ENCODE results near the gene NFYC. TPM values are rescaled to one million over a fixed set of nuclear protein-coding genes. Genes with fewer than 3 reads are reported as not detected.
A peak's percentile ranks its signal among the peaks of the same experiment; 100 is the strongest.

NFYC gene
- total and polyA plus RNA-seq, 9 donors, result 35.7 to 66.4 (median 57.8) TPM

DNA sequence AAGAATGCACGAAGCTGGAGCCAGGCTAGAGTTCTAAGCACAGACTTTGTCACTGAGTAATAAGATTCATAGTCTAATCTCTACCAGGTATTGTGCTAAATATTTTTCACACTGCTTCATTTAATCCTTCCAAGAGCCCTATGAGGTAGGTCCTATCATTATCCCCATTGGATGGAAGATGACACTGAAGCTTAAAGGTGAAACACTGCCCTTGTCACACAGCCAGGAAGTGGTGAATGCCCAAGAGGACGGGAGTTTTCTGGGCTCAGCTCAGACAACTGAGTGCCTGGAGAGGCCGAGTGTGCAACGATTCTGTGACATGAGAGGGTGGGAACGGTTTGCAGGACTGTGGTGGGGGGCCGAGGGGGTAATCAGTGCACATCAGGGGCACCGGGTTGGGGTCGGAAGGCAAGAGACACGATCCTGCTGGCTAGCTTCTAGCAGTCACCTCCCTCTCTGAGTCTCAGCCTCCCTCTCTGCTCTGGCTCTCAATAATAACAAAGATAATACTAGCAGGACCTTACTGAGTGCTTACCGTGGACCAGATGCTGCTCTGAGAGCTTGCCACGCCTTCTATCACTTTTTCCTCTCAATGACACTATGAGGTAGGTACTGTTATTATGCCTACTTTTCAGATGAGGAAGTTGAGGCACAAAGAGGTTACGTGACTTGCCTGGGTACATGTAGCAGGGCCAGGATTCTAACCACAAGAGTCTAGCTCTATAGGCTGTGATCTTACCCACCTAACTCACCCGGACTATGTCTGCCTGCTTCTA is 104.5 kb downstream of the NFYC start:
- DNase-seq, result no peak
- Histone ChIP-seq H3K27me3 (ENCODE audit: control insufficient read depth, insufficient read depth, low read length) (no peaks in the 10 kb centered on the region), H3K9me3 (replicated peaks; ENCODE audit: control insufficient read depth, low read depth, low read length) (no peaks in the 10 kb centered on the region), H3K36me3 (ENCODE audit: control insufficient read depth, insufficient read depth, low read length) (no peaks in the 10 kb centered on the region), H3K4me1 (ENCODE audit: control insufficient read depth, insufficient read depth, low read length) (peaks cover 70% of the 10 kb centered on the region), H3K27ac (ENCODE audit: low read length) (peak overlapping the region; percentile 51), H3K4me3 (ENCODE audit: low read length) (no peak overlapping the region)
- WGBS (ENCODE audit: insufficient coverage), result 49% methylated on average over 6 of the region's 13 CpGs

DNA sequence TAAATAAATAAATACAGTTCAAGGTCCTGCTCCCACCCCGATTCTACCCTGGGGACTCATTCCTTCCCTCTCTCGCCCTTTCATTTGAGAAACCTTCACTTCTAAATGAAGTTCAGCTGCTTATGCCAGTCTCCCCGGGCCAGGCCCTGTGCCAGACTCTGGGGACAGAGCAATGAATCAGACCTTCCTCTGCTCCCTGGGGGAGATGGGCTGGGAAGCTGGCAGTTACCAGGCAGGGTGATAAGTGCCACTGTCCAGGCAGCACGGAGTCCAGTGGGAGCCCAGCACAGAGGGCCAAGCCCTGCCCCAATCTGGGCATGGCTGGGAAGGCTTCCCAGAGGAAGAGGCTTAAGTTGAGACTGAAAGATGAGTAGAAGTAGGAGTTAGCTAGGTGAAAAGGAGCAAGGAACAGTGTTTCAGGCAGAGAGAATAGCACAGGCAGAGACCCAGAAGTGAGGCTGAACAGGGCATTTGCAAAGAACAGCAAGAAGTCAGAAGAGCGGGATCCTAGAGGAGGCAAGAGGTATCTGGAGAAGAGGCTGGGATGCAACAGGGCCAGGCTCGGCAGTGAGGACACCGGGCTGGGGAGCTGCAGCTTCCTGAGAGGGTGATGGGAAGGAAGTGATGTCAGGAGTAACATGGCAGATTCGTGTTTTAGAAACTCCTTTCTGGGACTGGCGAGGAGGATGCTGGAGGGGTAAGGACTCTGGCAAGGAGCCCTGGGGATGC is 105.6 kb downstream of the NFYC start:
- Histone ChIP-seq H3K27me3 (ENCODE audit: control insufficient read depth, insufficient read depth, low read length) (peaks cover 2% of the 10 kb centered on the region), H3K27ac (ENCODE audit: low read length) (peak overlapping the region; percentile 72), H3K4me1 (ENCODE audit: control insufficient read depth, insufficient read depth, low read length) (peaks cover 77% of the 10 kb centered on the region), H3K4me3 (ENCODE audit: low read length) (no peak overlapping the region), H3K9me3 (replicated peaks; ENCODE audit: control insufficient read depth, low read depth, low read length) (no peaks in the 10 kb centered on the region), H3K36me3 (ENCODE audit: control insufficient read depth, insufficient read depth, low read length) (no peaks in the 10 kb centered on the region)
- DNase-seq, result peak; percentile 73
- 51% methylated on average over 5 of the region's 9 CpGs for WGBS (ENCODE audit: insufficient coverage)

DNA sequence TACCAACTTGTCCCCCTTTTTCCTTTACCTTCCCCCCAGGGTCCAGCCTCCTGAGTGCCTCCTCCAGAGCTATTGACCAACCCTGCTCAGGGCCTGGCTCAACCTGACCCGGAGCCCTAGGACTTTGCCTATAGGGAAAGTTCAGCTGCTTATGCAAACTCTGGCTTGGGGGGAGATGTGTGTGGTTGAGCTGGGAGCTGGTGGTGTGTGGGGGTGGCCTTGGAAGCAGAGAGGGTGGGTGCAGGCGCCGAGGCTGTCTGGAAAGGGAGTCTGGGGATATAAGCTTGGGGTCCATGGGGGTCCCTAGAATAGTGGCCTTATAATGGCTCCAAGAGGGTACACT is 106.1 kb downstream of the NFYC start:
- WGBS (ENCODE audit: insufficient coverage), result 90% methylated on average over 3 of the region's 3 CpGs
- no peak overlapping the region for H3K4me3 ChIP-seq (ENCODE audit: low read length)
- H3K9me3 ChIP-seq (replicated peaks; ENCODE audit: control insufficient read depth, low read depth, low read length), result no peaks in the 10 kb centered on the region
- H3K27ac ChIP-seq (ENCODE audit: low read length), result peak overlapping the region; percentile 35
- no peaks in the 10 kb centered on the region for H3K36me3 ChIP-seq (ENCODE audit: control insufficient read depth, insufficient read depth, low read length)
- H3K27me3 ChIP-seq (ENCODE audit: control insufficient read depth, insufficient read depth, low read length), result peaks cover 2% of the 10 kb centered on the region
- peaks cover 78% of the 10 kb centered on the region for H3K4me1 ChIP-seq (ENCODE audit: control insufficient read depth, insufficient read depth, low read length)
- no peak for DNase-seq

DNA sequence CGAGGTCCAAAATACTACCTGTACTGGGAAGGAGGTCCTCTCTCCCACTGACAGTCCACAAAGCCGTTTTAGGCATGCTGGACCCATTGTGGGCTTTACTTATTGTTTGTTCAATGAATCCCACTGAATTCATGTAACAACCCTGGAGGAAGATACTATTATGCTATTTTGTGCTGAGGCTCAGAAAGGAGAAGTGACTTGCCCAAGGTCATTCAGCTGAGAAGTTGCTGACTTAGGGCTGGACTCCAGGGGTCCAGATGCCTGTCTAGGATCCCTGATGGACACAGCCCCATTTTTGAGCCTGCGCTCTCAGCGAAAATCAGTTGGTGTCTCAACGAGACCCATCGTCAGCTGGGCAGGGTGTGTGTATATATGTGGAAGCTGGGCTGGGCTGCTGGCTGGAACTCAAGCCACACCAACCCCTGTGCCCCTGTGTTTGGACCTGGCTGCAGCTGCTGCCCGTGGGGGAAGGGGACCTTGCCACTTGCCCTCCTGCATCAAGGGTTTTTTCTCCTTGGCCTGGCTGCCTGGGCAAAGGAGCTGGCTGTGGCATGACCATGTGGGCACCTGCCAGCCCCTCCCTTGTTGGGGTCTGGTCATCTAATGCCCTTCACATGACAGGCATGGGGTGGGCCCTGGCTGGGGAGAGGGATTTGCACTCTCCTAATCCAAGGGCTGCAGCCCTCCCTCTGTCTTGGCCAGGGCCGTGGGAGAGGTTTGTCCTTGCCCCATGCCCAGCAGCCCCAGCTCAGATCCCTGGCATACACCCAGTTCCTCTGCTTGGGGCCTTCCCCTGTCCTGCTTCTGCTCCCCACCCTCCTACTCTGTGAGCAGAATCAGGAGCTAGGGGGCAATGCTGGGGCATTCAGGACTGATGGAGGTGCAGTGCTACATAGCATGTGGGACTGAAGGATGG is 107.1 kb downstream of the NFYC start:
- Histone ChIP-seq H3K4me1 (ENCODE audit: control insufficient read depth, insufficient read depth, low read length) (peaks cover 84% of the 10 kb centered on the region), H3K27me3 (ENCODE audit: control insufficient read depth, insufficient read depth, low read length) (peaks cover 2% of the 10 kb centered on the region), H3K27ac (ENCODE audit: low read length) (peak overlapping the region; percentile 92), H3K4me3 (ENCODE audit: low read length) (no peak overlapping the region), H3K36me3 (ENCODE audit: control insufficient read depth, insufficient read depth, low read length) (no peaks in the 10 kb centered on the region), H3K9me3 (replicated peaks; ENCODE audit: control insufficient read depth, low read depth, low read length) (no peaks in the 10 kb centered on the region)
- peak; percentile 76 for DNase-seq
- 63% methylated on average over 3 of the region's 8 CpGs for WGBS (ENCODE audit: insufficient coverage)

DNA sequence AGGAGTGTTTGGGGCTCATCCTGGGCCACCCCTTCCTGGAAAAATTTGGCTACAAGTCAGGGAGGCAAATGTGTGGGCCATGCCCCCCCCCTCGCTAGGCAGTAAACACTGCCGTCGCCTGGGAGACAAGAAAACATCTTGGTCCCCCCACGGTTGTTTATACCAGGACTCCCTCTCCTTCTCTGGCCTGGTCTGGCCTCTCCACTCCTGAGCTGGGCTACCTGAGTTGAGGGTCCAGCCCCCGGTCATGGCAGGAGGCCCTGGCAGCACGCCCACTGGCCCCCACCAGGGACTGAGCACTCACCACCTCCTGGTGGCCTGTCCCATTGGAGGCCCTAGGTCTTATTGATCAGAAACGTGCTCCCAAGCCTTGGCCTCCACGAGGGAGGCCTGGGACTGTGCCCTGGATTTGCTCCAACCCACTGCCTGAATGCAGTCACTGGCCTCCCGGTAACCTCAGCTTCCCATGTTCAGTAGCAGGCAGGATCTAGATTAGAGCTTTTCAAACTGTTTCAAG is 107.9 kb downstream of the NFYC start:
- H3K27me3 ChIP-seq (ENCODE audit: control insufficient read depth, insufficient read depth, low read length), result peaks cover 2% of the 10 kb centered on the region
- WGBS (ENCODE audit: insufficient coverage), result 35% methylated on average over 4 of the region's 9 CpGs
- peaks cover 82% of the 10 kb centered on the region for H3K4me1 ChIP-seq (ENCODE audit: control insufficient read depth, insufficient read depth, low read length)
- DNase-seq, result peak; percentile 82
- H3K36me3 ChIP-seq (ENCODE audit: control insufficient read depth, insufficient read depth, low read length), result no peaks in the 10 kb centered on the region
- H3K9me3 ChIP-seq (replicated peaks; ENCODE audit: control insufficient read depth, low read depth, low read length), result no peaks in the 10 kb centered on the region
- H3K27ac ChIP-seq (ENCODE audit: low read length), result peak overlapping the region; percentile 92
- no peak overlapping the region for H3K4me3 ChIP-seq (ENCODE audit: low read length)

DNA sequence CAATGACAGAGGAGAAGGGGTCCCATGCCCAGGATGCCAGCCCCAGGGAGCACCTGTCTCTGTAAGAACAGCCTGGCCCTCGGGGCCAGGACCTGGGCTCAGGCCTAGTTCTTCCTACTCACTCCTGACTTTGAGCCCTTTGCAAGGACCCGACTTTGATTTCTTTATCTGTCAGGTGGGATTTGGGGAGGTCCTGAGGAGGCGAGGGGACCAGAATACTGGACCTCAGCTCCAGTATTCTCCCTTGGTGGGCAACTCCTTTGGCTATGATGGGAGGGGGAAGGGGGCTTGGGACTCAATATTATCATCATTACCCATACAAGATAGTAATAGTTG is 110.2 kb downstream of the NFYC start:
- H3K4me1 ChIP-seq (ENCODE audit: control insufficient read depth, insufficient read depth, low read length), result peaks cover 74% of the 10 kb centered on the region
- H3K36me3 ChIP-seq (ENCODE audit: control insufficient read depth, insufficient read depth, low read length), result no peaks in the 10 kb centered on the region
- no peak for DNase-seq
- peaks cover 2% of the 10 kb centered on the region for H3K27me3 ChIP-seq (ENCODE audit: control insufficient read depth, insufficient read depth, low read length)
- peak overlapping the region; percentile 71 for H3K27ac ChIP-seq (ENCODE audit: low read length)
- no CpG with 5 or more reads among the region's 3 CpGs for WGBS (ENCODE audit: insufficient coverage)
- peak overlapping the region; percentile 34 for H3K4me3 ChIP-seq (ENCODE audit: low read length)
- no peaks in the 10 kb centered on the region for H3K9me3 ChIP-seq (replicated peaks; ENCODE audit: control insufficient read depth, low read depth, low read length)

DNA sequence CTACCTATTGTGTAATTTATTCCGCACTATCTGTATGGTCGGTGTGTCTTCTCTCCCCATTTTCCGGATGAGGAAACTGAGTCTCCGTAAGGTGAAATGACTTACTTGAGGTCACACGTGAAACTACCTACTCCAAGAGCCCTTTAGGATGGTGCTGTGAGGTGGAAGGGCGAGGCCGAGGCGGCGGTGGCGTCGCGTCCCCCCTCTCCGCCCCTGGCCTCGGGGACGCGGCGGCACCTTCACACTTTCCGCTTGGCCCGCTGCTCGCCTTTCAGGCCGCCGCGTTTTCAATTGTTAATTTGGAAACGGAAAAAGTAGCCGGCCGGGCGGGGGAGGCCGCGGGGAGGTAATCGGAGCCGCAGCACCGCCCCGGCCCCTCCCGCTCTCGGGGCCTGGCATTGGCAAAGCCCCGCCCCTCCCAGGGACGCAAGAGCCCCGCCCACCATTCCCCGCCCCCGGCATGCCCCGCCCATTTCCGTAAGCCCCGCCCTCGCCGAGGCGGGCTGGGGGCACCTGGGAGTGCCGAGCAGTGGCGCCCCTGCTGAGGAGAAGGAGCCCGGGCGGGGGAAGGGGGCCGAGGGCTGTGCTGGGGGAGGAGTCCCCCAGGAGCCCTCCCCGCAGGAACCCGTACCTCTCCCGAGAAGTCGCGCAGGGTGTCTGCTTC is 110.7 kb downstream of the NFYC start:
- peak; percentile 88 for DNase-seq
- H3K9me3 ChIP-seq (replicated peaks; ENCODE audit: control insufficient read depth, low read depth, low read length), result no peaks in the 10 kb centered on the region
- peak overlapping the region; percentile 34 for H3K4me3 ChIP-seq (ENCODE audit: low read length)
- H3K4me1 ChIP-seq (ENCODE audit: control insufficient read depth, insufficient read depth, low read length), result peaks cover 74% of the 10 kb centered on the region
- H3K27me3 ChIP-seq (ENCODE audit: control insufficient read depth, insufficient read depth, low read length), result peaks cover 2% of the 10 kb centered on the region
- under 1% methylated on average over 19 of the region's 56 CpGs for WGBS (ENCODE audit: insufficient coverage)
- H3K36me3 ChIP-seq (ENCODE audit: control insufficient read depth, insufficient read depth, low read length), result no peaks in the 10 kb centered on the region
- peak overlapping the region; percentile 79 for H3K27ac ChIP-seq (ENCODE audit: low read length)

DNA sequence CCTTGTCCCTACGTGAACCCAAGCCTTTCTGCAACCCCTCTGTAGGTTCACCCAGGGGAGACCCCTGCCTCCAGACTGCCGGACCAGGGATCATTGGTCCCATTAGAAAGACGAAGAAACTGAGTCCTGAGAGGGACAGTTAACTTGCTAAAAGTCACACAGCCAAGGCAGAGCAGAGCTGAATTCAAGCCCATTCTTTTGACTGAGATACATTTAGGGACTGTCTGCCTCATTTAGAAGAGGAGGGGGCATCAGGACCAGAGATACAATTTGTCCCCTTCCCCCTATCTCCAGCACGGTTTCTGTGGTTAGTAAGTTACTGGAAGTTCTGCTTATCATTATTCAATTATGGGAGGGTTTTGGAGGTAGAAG is 111.2 kb downstream of the NFYC start:
- H3K9me3 ChIP-seq (replicated peaks; ENCODE audit: control insufficient read depth, low read depth, low read length), result no peaks in the 10 kb centered on the region
- peaks cover 74% of the 10 kb centered on the region for H3K4me1 ChIP-seq (ENCODE audit: control insufficient read depth, insufficient read depth, low read length)
- DNase-seq, result no peak
- no peak overlapping the region for H3K4me3 ChIP-seq (ENCODE audit: low read length)
- H3K36me3 ChIP-seq (ENCODE audit: control insufficient read depth, insufficient read depth, low read length), result no peaks in the 10 kb centered on the region
- peaks cover 2% of the 10 kb centered on the region for H3K27me3 ChIP-seq (ENCODE audit: control insufficient read depth, insufficient read depth, low read length)
- peak overlapping the region; percentile 79 for H3K27ac ChIP-seq (ENCODE audit: low read length)
- WGBS (ENCODE audit: insufficient coverage), result 33% methylated on average over 1 of the region's 4 CpGs

DNA sequence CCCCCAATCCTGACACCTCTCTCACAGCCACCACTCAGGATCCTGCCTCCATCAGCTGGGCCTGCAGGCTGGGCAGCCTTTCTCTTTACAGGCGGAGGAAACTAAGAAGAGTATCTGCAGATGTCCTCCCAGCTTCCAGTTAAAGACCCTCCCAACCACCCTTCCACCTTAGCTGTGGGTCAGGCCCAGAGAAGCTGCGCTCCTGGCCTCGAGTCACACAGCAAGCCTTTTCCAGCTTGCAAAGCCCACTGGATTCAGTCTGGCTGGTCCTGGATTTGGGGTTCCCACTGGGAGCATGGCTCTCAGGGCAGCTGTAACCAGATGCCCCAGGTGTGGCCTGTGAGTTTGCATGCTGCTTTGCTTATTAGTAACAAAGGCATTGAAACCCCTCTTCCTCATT is 111.9 kb downstream of the NFYC start:
- no peak overlapping the region for H3K4me3 ChIP-seq (ENCODE audit: low read length)
- no CpG with 5 or more reads among the region's 3 CpGs for WGBS (ENCODE audit: insufficient coverage)
- no peak for DNase-seq
- no peaks in the 10 kb centered on the region for H3K36me3 ChIP-seq (ENCODE audit: control insufficient read depth, insufficient read depth, low read length)
- peaks cover 74% of the 10 kb centered on the region for H3K4me1 ChIP-seq (ENCODE audit: control insufficient read depth, insufficient read depth, low read length)
- H3K27ac ChIP-seq (ENCODE audit: low read length), result peak overlapping the region; percentile 9
- no peaks in the 10 kb centered on the region for H3K9me3 ChIP-seq (replicated peaks; ENCODE audit: control insufficient read depth, low read depth, low read length)
- peaks cover 2% of the 10 kb centered on the region for H3K27me3 ChIP-seq (ENCODE audit: control insufficient read depth, insufficient read depth, low read length)
